B cell (primary cell): ENCODE data around the gene COQ4. TPM values are rescaled to one million over a fixed set of nuclear protein-coding genes. Genes with fewer than 3 reads are reported as not detected.

ENCODE experiments used
- ATAC-seq: fragments of 200-7000 bp; cut with Tn5 transposase; one replicate; pipeline ENCODE4 v1.10.0; 2021; ENCODE audit warnings: low read depth, mild to moderate bottlenecking, moderate number of reproducible peaks, moderate library complexity
- CTCF ChIA-PET: fragments of 350-600 bp; sonication (Branson Sonifier 250); formaldehyde crosslinking; loops from one replicate; lab custom pipeline; 2021; ENCODE audit warnings: antibody characterized with exemption, inconsistent platforms; lab: Charles Lee
- POLR2A ChIA-PET: fragments of 350-600 bp; sonication (Branson Sonifier 250); formaldehyde crosslinking; loops from one replicate; lab custom pipeline; 2021; ENCODE audit warnings: antibody characterized with exemption; lab: Charles Lee
- DNase-seq: peaks from one replicate; pipeline ENCODE4 v3.0.0; 2013
- H2AFZ ChIP-seq: 2 replicates; pipeline ENCODE4 v1.6.1; 2012; ENCODE audit warnings: mild to moderate bottlenecking, low read depth, low read length; ENCODE audit not compliant: insufficient read depth, poor library complexity, severe bottlenecking
- H3K27ac ChIP-seq, 2 donors: 1 replicate in 1 of 2; 2 replicates in 1 of 2; pipeline ENCODE4 v1.5.1; 2012 to 2013; ENCODE audit warnings: low read length in 2 of 2, mild to moderate bottlenecking in 2 of 2, moderate library complexity in 1 of 2
- H3K27me3 ChIP-seq, 4 experiments: fragments of 200-600 bp in 1 of 4; sonication (generic) in 1 of 4; replicated peaks in 1 of 4; 1 replicate in 2 of 4; 2 replicates in 2 of 4; pipeline versions ENCODE4 v1.6.1 to v1.7.0; 2013 to 2016; ENCODE audit warnings: low read length in 3 of 4, mild to moderate bottlenecking in 2 of 4, mixed read lengths in 1 of 4, moderate library complexity in 1 of 4; ENCODE audit not compliant: insufficient read depth in 4 of 4, control insufficient read depth in 3 of 4; ENCODE audit errors: control extremely low read depth in 1 of 4
- H3K36me3 ChIP-seq, 2 experiments: replicated peaks in 1 of 2; 1 replicate in 1 of 2; 2 replicates in 1 of 2; pipeline versions ENCODE4 v1.6.1 to v1.7.1; 2013; ENCODE audit warnings: low read length in 1 of 2; ENCODE audit not compliant: insufficient read depth in 2 of 2, control insufficient read depth in 1 of 2; ENCODE audit errors: control extremely low read depth in 1 of 2, extremely low read depth in 1 of 2
- H3K4me1 ChIP-seq, 2 donors: fragments of 200-600 bp in 1 of 2; sonication (generic) in 1 of 2; 1 replicate in 1 of 2; 2 replicates in 1 of 2; pipeline versions ENCODE4 v1.5.1 to v1.6.1; 2013 to 2017; ENCODE audit warnings: low read length in 2 of 2; ENCODE audit not compliant: control insufficient read depth in 2 of 2, insufficient read depth in 2 of 2
- H3K4me2 ChIP-seq: replicated peaks from 2 replicates; pipeline ENCODE3; 2012; ENCODE audit warnings: mild to moderate bottlenecking, low read depth, low read length; ENCODE audit not compliant: poor library complexity, severe bottlenecking
- H3K4me3 ChIP-seq, 5 experiments: fragments of 200-600 bp in 1 of 5; sonication (generic) in 1 of 5; 1 replicate in 3 of 5; 2 replicates in 2 of 5; pipeline versions ENCODE4 v1.5.1 to v1.7.0; 2011 to 2016; ENCODE audit warnings: low read length in 4 of 5, mild to moderate bottlenecking in 4 of 5, low read depth in 2 of 5, control low read depth in 1 of 5, moderate library complexity in 1 of 5; ENCODE audit not compliant: insufficient read depth in 1 of 5; ENCODE audit errors: control extremely low read depth in 1 of 5, extremely low read depth in 1 of 5
- H3K79me2 ChIP-seq: fragments of 200-600 bp; sonication (generic); one replicate; pipeline ENCODE4 v1.6.0; 2016; ENCODE audit warnings: low read length; ENCODE audit not compliant: control insufficient read depth, insufficient read depth
- H3K9ac ChIP-seq: fragments of 200-600 bp; sonication (generic); 2 replicates; pipeline ENCODE4 v1.6.1; 2017; ENCODE audit warnings: mild to moderate bottlenecking, low read length, moderate library complexity
- H3K9me3 ChIP-seq, 3 donors: one replicate each; pipeline versions ENCODE4 v1.6.1 to v1.7.1; 2013; ENCODE audit warnings: low read length in 2 of 3; ENCODE audit not compliant: control insufficient read depth in 2 of 3, insufficient read depth in 1 of 3; ENCODE audit errors: control extremely low read depth in 1 of 3
- H4K20me1 ChIP-seq: 2 replicates; pipeline ENCODE4 v1.6.0; 2012; ENCODE audit warnings: mild to moderate bottlenecking, low read length; ENCODE audit not compliant: insufficient read depth, control insufficient read depth, poor library complexity, severe bottlenecking
- H3K27ac Mint-ChIP-seq: one replicate; pipeline ENCODE4 v1.8.0; 2021; ENCODE audit warnings: mixed read lengths
- H3K27me3 Mint-ChIP-seq: one replicate; pipeline ENCODE4 v1.8.0; 2021; ENCODE audit warnings: mixed read lengths
- H3K4me1 Mint-ChIP-seq: one replicate; pipeline ENCODE4 v1.8.0; 2021; ENCODE audit warnings: mixed read lengths
- H3K4me3 Mint-ChIP-seq: one replicate; pipeline ENCODE4 v1.8.0; 2021; ENCODE audit warnings: mixed read lengths
- H3K9me3 Mint-ChIP-seq: one replicate; pipeline ENCODE4 v1.8.0; 2022; ENCODE audit warnings: mixed read lengths; ENCODE audit not compliant: insufficient read depth
- CTCF ChIP-seq: fragments of 200-600 bp; IDR thresholded peaks from one replicate; pipeline ENCODE4 v1.8.0; 2022; ENCODE audit warnings: antibody characterized with exemption, mild to moderate bottlenecking
- EZH2 ChIP-seq: IDR thresholded peaks from 2 replicates; pipeline ENCODE4 v1.6.1; 2012; ENCODE audit warnings: borderline replicate concordance, low read depth, mild to moderate bottlenecking, moderate library complexity, low read length; ENCODE audit not compliant: insufficient read depth, poor library complexity, severe bottlenecking
- WGBS: methylation state at CpG from one replicate; pipeline ENCODE4 v1.1.5; 2013; ENCODE audit warnings: missing lambda C conversion rate; ENCODE audit not compliant: insufficient coverage; 5-methylcytosine and 5-hydroxymethylcytosine counted together
- intact Hi-C: fragments of 100-400 bp; cut with micrococcal nuclease; formaldehyde crosslinking; loops from one replicate; pipeline ENCODE4 v1.10.0; 2022
- polyA plus RNA-seq: library from polyadenylated mRNA; depleted of rRNA; stranded (reverse); fragments of >200 nt; gene quantifications from 2 replicates; pipeline ENCODE4 v1.2.3, GENCODE V29; 2012
- total RNA-seq, 2 donors: library from RNA; stranded (reverse); fragments of 120-200 nt in 1 of 2; gene quantifications; 1 replicate in 1 of 2; 2 replicates in 1 of 2; pipeline versions ENCODE4 v1.2.3 to v1.2.4, GENCODE V29; 2013 to 2022

COQ4 gene
- total and polyA plus RNA-seq, 2 donors (not counting 1 experiment from before 2014, with no cell fraction given), result 54.9 to 62.8 TPM

- intact Hi-C loops, result loop anchor here (1.0 to 5.0 kb wide), 8 partner anchors 19 to 214 kb away; partner anchors contain the start of genes BBLN, CIZ1, COQ4 and ODF2
- peaks cover 11 to 15% of the 10 kb centered on the region in 2 donors for H3K4me1 ChIP-seq
- peak overlapping the region in 1 of 2 donors; percentile 48 for H3K27ac ChIP-seq
- peak overlapping the region; percentile 87 for H2AFZ ChIP-seq
- no peaks in the 10 kb centered on the region for H3K27me3 ChIP-seq
- WGBS, result under 1% methylated on average over 41 of the region's 48 CpGs
- H3K4me3 ChIP-seq, result peak overlapping the region; percentile 46 to 80 (median 70)
- peaks cover 5% of the 10 kb centered on the region for H3K79me2 ChIP-seq
- no peaks in the 10 kb centered on the region for H4K20me1 ChIP-seq
- TF ChIP-seq EZH2 (no peak), CTCF (no peak)
- peak overlapping the region; percentile 99 for H3K4me2 ChIP-seq
- peaks cover 0 to 18% of the 10 kb centered on the region in 2 experiments for H3K36me3 ChIP-seq
- H3K9me3 ChIP-seq, result no peaks in the 10 kb centered on the region
- POLR2A ChIA-PET, result interaction anchor here (0.6 to 1.3 kb wide), 3 partner anchors 19 to 38 kb away, joined by 4 to 7 read pairs (median 6); partner anchors contain the start of genes TRUB2 and URM1
- H3K9ac ChIP-seq, result peak overlapping the region; percentile 77
- no peaks in the 10 kb centered on the region for H3K27me3 Mint-ChIP-seq
- DNase-seq (no peak), ATAC-seq (peak; percentile 4)
- H3K27ac Mint-ChIP-seq, result peak overlapping the region; percentile 91
- no peaks in the 10 kb centered on the region for H3K9me3 Mint-ChIP-seq
- H3K4me1 Mint-ChIP-seq, result peaks cover 9% of the 10 kb centered on the region
- peak overlapping the region; percentile 98 for H3K4me3 Mint-ChIP-seq
- CTCF ChIA-PET, result interaction anchor here (0.5 to 1.8 kb wide), 14 partner anchors 10 to 172 kb away, joined by 3 to 13 read pairs (median 3); partner anchors contain the start of genes COQ4 and URM1
These were observed 18.2 kb downstream of the COQ4 start for GRCh38 chr9:128340691-128341434.
